ENCODE measurements around the gene B3GNT2.

DNA sequence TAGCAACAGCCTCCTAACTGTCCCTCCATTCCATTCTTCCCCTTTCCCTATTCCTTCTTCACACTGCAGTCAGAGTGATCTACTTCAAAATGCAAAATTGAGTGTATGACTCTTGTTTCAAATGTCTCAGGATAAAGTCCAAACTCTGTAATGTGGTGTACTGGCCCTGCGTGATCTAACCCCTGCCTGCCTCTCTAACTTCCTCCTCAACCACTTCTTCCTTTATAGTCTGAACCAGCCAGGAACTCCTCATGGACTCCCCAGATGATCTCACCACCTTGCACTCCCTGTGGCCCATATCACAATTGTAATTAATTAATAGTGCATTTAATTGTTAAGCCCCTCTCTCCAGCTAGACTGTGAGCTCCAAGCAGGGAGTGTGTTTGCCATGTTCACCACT is 3.1 kb upstream of the B3GNT2 start:
- TF ChIP-seq CTCF (IDR thresholded peaks at IDR 0.05; ENCODE audit: insufficient read depth, low read depth, low read length): no peak
- no peak for TF ChIP-seq EZH2 (IDR thresholded peaks at IDR 0.05; ENCODE audit: insufficient read depth, low read length)
